ENCODE data around the gene PTBP1. TPM values are rescaled to one million over a fixed set of nuclear protein-coding genes. Genes with fewer than 3 reads are reported as not detected.

PTBP1 gene
- total and polyA plus RNA-seq, 2 donors (not counting 1 experiment from before 2014, with no cell fraction given) = 137 to 309 TPM

DNA sequence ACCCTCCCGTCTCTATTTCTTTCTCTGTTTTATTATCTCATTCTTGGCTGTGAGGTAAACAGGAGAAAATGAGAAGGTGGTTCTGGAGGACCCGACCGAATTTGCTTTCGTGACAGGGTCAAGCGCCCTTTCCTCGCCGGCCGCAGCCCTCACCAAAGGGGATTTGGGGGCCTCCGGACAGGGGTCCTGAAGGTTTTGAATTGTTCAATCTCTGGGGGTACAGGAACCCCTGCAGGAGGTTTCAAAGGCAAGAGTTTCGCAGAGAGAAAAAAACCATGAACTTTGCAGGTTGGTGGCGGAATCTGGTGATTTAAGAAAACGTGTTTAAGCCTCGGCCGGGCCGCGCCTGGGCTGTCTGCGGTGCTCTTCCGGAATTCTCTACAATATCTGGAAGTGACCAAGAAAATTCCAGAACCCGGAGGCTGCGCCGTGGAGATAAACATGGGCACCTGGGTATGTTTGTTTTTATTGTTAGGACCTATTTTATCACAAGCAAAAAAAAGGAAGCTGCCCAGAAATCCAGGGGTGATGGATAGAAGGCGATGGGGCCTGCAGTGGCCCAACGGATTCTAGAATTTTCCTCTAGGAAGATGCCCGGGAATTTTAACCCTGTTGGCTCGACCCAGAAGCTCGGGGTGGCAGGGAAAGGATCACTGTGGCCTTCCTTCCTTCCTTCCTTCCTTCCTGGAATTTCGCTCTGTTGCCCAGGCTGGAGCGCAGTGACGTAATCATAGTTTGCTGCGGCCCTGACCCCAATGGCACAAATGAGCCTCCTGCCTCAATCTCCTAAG, 14.2 kb upstream of the PTBP1 start:
- H3K27me3 ChIP-seq (replicated peaks in 1 of 4; ENCODE audit: control extremely low read depth in 1 of 4, control insufficient read depth in 3 of 4, insufficient read depth in 4 of 4, low read length in 3 of 4) = peaks cover 0 to 6% (median 0%) of the 10 kb centered on the region in 4 experiments
- H3K79me2 ChIP-seq (ENCODE audit: control insufficient read depth, insufficient read depth, low read length) = no peaks in the 10 kb centered on the region
- no peak overlapping the region for H3K4me2 ChIP-seq (replicated peaks; ENCODE audit: low read depth, low read length, poor library complexity, severe bottlenecking)
- no peak for DNase-seq
- no peaks in the 10 kb centered on the region for H3K36me3 ChIP-seq (replicated peaks in 1 of 2; ENCODE audit: control extremely low read depth in 1 of 2, control insufficient read depth in 1 of 2, extremely low read depth in 1 of 2, insufficient read depth in 2 of 2, low read length in 1 of 2)
- intact Hi-C loops (cut with micrococcal nuclease) = no loop called here
- no peak for ATAC-seq (ENCODE audit: low read depth)
- no peak for TF ChIP-seq EZH2 (IDR thresholded peaks at IDR 0.05; ENCODE audit: borderline replicate concordance, insufficient read depth, low read depth, low read length, poor library complexity, severe bottlenecking)
- TF ChIP-seq, protein P1, sequence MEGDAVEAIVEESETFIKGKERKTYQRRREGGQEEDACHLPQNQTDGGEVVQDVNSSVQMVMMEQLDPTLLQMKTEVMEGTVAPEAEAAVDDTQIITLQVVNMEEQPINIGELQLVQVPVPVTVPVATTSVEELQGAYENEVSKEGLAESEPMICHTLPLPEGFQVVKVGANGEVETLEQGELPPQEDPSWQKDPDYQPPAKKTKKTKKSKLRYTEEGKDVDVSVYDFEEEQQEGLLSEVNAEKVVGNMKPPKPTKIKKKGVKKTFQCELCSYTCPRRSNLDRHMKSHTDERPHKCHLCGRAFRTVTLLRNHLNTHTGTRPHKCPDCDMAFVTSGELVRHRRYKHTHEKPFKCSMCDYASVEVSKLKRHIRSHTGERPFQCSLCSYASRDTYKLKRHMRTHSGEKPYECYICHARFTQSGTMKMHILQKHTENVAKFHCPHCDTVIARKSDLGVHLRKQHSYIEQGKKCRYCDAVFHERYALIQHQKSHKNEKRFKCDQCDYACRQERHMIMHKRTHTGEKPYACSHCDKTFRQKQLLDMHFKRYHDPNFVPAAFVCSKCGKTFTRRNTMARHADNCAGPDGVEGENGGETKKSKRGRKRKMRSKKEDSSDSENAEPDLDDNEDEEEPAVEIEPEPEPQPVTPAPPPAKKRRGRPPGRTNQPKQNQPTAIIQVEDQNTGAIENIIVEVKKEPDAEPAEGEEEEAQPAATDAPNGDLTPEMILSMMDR (IDR thresholded peaks at IDR 0.05) = no peak
- H3K27ac ChIP-seq (ENCODE audit: low read length in 2 of 2) = no peak overlapping the region
- H3K4me3 ChIP-seq (ENCODE audit: control extremely low read depth in 1 of 5, extremely low read depth in 1 of 5, insufficient read depth in 1 of 5, low read depth in 2 of 5, low read length in 4 of 5) = no peak overlapping the region
- H3K4me1 ChIP-seq (ENCODE audit: control insufficient read depth in 2 of 2, insufficient read depth in 2 of 2, low read length in 2 of 2) = no peaks in the 10 kb centered on the region
- Mint-ChIP-seq H3K27me3 (no peaks in the 10 kb centered on the region), H3K27ac (no peak overlapping the region), H3K4me1 (no peaks in the 10 kb centered on the region), H3K9me3 (ENCODE audit: insufficient read depth) (no peaks in the 10 kb centered on the region), H3K4me3 (no peak overlapping the region)
- no peak overlapping the region for H2AFZ ChIP-seq (ENCODE audit: insufficient read depth, low read depth, low read length, poor library complexity, severe bottlenecking)
- H4K20me1 ChIP-seq (ENCODE audit: control insufficient read depth, insufficient read depth, low read length, poor library complexity, severe bottlenecking) = no peaks in the 10 kb centered on the region
- H3K9ac ChIP-seq (ENCODE audit: low read length) = no peak overlapping the region
- WGBS (ENCODE audit: insufficient coverage) = 81% methylated on average over 25 of the region's 30 CpGs
- CTCF ChIA-PET = no interaction called here
- H3K9me3 ChIP-seq (ENCODE audit: control extremely low read depth in 1 of 3, control insufficient read depth in 2 of 3, insufficient read depth in 1 of 3, low read length in 2 of 3) = peaks cover 0 to 4% (median 0%) of the 10 kb centered on the region in 3 donors
- POLR2A ChIA-PET = no interaction called here

DNA sequence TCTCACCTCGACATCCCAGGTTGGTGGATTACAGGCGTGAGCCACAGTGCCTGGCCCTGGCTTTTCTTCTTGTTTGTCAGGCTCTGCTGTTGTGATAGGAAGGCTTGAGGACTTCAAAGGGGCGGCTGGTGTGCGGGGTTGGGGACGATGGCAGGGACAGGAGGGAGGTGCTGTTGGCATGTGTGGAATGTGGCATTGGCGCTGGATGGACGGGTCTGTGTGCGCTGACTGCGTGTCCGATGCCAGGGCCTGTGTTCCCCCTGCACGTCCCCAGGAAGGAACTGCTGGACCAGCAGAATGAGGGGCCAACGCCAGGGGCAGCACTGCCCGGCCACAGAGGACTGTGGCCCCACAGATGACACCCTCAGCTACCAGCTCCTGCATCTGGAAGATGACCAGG, 12.7 kb upstream of the PTBP1 start:
- 91% methylated on average over 13 of the region's 13 CpGs for WGBS (ENCODE audit: insufficient coverage)
- no peaks in the 10 kb centered on the region for H4K20me1 ChIP-seq (ENCODE audit: control insufficient read depth, insufficient read depth, low read length, poor library complexity, severe bottlenecking)
- no peaks in the 10 kb centered on the region for H3K36me3 ChIP-seq (replicated peaks in 1 of 2; ENCODE audit: control extremely low read depth in 1 of 2, control insufficient read depth in 1 of 2, extremely low read depth in 1 of 2, insufficient read depth in 2 of 2, low read length in 1 of 2)
- H3K9me3 ChIP-seq (ENCODE audit: control extremely low read depth in 1 of 3, control insufficient read depth in 2 of 3, insufficient read depth in 1 of 3, low read length in 2 of 3) = no peaks in the 10 kb centered on the region
- no peak overlapping the region for H3K27ac ChIP-seq (ENCODE audit: low read length in 2 of 2)
- no peak overlapping the region for H2AFZ ChIP-seq (ENCODE audit: insufficient read depth, low read depth, low read length, poor library complexity, severe bottlenecking)
- no peak for DNase-seq
- H3K4me1 ChIP-seq (ENCODE audit: control insufficient read depth in 2 of 2, insufficient read depth in 2 of 2, low read length in 2 of 2) = no peaks in the 10 kb centered on the region
- ChIA-PET POLR2A (no interaction called here), CTCF (no interaction called here)
- peaks cover 4% of the 10 kb centered on the region for H3K27me3 Mint-ChIP-seq
- H3K4me2 ChIP-seq (replicated peaks; ENCODE audit: low read depth, low read length, poor library complexity, severe bottlenecking) = no peak overlapping the region
- H3K27me3 ChIP-seq (replicated peaks in 1 of 4; ENCODE audit: control extremely low read depth in 1 of 4, control insufficient read depth in 3 of 4, insufficient read depth in 4 of 4, low read length in 3 of 4) = peaks cover 0 to 6% (median 0%) of the 10 kb centered on the region in 4 experiments
- intact Hi-C loops (cut with micrococcal nuclease) = no loop called here
- H3K9me3 Mint-ChIP-seq (ENCODE audit: insufficient read depth) = no peaks in the 10 kb centered on the region
- ATAC-seq (ENCODE audit: low read depth) = no peak
- H3K4me1 Mint-ChIP-seq = no peaks in the 10 kb centered on the region
- H3K4me3 Mint-ChIP-seq = no peak overlapping the region
- no peak overlapping the region for H3K4me3 ChIP-seq (ENCODE audit: control extremely low read depth in 1 of 5, extremely low read depth in 1 of 5, insufficient read depth in 1 of 5, low read depth in 2 of 5, low read length in 4 of 5)
- H3K27ac Mint-ChIP-seq = no peak overlapping the region
- no peak overlapping the region for H3K9ac ChIP-seq (ENCODE audit: low read length)
- H3K79me2 ChIP-seq (ENCODE audit: control insufficient read depth, insufficient read depth, low read length) = no peaks in the 10 kb centered on the region
- TF ChIP-seq, protein P1 (IDR thresholded peaks at IDR 0.05) = no peak
- no peak for TF ChIP-seq EZH2 (IDR thresholded peaks at IDR 0.05; ENCODE audit: borderline replicate concordance, insufficient read depth, low read depth, low read length, poor library complexity, severe bottlenecking)

Measured in B cell (primary cell).